D341Med (cell line): ENCODE data around the gene C20orf204.
A peak's percentile ranks its signal among the peaks of the same experiment; 100 is the strongest.

Experiments used
- DNase-seq: peaks from one replicate; pipeline ENCODE4 v3.0.0; 2012; ENCODE audit warnings: low spot score

Gene C20orf204

DNA sequence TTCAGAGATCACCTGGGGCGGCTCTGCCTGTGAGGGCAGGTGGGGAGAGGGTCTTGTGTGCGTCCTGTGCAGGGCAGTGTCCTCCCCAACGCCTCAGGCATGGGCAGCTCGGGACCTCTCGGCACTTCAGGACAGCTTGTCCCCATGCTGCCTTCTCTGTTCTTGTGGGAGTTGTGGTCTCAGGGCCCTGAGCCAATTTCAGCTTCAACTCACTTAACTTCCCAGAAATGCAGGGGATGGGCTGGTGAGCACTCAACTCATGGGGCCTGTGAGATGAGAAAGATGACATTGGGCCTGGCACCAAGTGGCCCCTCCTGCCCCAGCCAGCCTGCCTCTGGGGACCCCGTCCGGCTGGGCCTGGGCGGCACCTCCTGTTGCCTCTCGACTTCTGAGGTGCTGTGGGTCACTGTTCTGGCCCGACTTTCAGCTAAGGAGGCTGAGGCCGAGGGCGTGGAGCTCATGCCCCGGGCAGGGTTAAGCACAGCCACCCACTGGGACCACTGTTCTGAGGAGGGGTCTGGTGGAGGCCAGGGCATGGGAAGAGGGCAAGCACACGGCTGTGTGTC, 36.6 kb downstream of the C20orf204 start:
- no peak for DNase-seq

GRCh38 chr20:64073476-64074183, 37.6 kb downstream of the C20orf204 start:
- no peak for DNase-seq

DNA sequence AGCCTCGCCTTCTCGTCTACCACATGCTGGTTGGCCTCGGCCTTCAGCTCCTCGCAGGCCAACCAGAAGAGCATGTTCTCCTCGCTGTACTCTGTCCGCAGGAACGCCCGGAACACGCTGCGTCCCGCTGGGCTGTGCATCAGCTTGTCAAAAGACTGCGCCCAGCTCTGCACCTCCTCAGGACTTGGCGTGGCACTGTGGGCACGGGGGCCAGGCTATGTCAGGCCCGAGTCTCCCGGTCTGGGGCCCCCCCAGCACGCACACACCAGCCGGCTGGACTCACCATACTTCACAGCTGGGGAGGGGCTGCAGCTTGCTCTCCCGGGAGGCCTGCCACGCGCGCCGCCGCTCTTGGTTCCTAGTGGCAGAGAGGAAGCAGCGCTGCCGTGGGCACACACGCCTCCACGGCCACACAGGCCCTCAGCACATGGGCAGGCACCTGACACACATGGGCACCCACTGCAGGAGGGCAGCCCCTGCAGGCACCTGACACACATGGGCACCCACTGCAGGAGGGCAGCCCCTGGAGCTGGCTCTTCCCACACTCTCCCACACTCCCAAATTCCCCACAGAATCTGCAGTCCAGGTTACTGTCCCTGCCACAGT, 38.3 kb downstream of the C20orf204 start:
- DNase-seq = no peak

- no peak for DNase-seq
These were observed 39.0 kb downstream of the C20orf204 start for GRCh38 chr20:64074963-64075362.

DNA sequence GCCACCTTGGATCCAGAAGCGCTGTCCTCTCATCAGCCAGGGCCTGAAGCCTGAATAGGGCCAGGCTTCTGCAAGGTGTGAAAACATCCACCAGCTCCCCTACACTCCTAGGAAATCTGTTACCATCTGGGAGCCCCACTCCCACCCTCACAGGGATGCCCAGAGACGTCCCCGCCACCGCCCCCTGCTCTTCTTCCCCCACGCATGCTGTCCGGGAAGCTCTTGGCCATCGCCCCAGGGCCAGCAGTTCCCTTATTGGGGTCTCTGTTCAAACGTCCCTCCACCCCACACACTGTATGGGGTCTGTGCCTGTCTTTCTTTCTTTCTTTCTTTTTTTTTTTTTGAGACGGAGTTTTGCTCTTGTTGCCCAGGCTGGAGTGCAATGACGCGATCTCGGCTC, 39.6 kb downstream of the C20orf204 start:
- DNase-seq = no peak

DNA sequence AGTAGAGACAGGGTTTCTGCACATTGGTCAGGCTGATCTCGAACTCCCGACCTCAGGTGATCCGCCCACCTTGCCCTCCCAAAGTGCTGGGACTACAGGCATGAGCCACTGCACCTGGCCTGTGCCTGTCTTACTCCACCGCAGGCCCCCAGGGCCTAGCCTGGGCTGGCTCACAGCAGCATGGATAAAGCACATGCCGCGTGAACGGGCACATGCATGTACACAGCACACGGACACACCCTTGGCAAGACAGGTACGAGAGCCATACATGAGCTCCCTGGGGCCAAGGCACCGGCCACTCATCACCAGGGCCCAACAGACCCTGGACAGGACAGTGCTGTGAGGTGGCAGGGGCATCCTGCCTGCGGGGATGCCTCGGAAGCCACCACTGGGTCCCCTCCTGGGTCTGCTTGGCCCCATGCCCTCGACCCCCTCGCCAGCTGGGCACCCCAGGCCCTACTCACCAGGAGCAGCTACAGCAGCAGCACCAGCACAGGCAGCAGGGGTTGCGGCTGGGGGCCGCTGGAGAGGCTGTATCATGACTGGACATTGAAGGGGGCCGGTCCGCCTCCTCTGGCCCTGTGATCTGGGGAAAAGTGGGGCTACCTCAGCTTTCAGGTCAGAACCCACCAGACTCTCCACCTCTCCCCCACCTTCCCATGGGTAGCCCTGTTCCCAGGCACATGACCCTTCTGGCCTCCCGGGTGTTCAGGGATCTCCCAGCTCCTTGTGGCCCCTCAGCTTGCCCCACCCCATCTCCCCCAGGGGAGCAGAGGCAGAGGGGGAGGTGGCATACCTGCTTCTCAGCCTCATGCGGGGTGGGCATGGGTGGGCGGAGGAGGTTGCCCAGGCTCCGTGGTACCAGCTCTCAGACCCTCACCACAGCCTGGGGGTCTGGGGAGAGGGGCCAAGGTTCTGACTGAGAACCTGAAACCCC, 40.3 kb downstream of the C20orf204 start:
- no peak for DNase-seq

- no peak for DNase-seq
These were observed 41.1 kb downstream of the C20orf204 start for GRCh38 chr20:64077094-64077493.

DNA sequence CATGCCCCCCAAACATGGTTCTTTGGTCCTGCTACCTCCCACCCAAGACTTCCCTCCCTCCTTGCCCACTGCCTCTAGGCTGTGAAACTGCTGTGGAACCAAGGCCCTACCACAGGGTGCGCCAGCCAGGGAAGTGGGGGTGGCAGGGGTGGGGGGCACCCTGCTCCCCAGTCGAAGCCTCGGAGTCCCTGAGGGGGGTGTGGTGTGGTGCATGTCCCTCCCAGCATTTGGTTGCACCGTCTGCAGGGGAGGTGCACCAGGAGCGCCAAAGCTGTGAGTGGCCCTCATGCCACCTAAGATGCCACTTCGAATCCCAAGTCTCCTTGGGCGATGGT, 41.5 kb downstream of the C20orf204 start:
- DNase-seq = no peak

DNA sequence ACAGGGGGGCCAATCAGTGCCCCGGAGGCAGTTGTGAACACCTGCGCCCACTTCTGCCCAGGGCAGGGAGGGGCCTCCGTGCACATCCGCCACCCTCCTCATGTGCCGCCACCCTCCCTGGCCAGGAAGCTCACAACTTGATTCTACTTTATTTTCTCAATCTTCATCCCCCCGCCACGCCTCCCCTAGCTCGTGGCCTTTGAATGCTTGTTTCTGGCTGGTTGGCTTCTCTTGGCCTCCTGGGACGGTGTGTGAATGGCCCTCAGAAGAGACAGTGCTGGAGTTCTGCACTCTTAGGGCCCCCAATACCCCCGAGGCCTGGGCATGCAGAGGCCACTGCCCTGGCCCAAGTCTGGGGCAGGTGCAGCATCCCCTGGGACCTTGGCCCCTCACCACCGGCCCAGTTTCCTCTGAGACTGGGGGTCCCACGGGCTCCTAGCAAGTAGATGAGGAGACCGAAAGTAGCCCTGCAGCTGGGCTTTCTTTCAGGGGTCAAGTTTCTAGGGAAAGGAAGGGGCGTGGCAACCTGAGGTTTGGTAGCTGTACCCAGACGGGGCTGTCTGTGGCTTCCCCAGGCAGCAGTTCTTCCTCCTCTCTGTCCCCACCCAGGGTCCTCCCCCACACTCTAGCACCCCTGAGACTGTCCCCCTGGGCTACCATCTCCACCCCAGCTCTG, 42.0 kb downstream of the C20orf204 start:
- DNase-seq = no peak

DNA sequence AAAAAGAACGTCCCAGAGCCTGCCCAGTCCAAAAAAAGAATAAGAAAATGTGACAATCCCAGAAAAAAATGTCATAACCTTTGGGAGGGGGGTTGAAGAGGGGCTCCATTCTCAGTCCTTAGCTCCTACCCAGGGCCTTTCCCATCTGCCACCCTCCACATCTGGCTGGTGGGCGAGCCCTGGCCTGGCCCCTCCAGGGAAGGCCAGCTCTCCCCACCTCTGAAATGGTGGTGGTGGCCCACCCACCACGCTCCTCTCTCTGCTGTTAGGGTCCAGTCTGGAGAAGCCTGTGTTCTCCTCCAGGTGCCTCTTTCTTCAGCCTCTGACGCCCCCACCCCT, 42.9 kb downstream of the C20orf204 start:
- DNase-seq = no peak

GRCh38 chr20:64079273-64080012, 43.5 kb downstream of the C20orf204 start, which contains the start of gene RGS19:
Gene RGS19, minus strand, starts transcription at chr20:64079518. Its CDS starts 2,632 bp downstream, at chr20:64076886.
- DNase-seq = peak; percentile 91

- no peak for DNase-seq
These were observed 44.2 kb downstream of the C20orf204 start, which contains the start of gene OPRL1 for GRCh38 chr20:64080013-64080812. Gene OPRL1, plus strand, starts transcription at chr20:64080082. Its CDS starts 12,639 bp downstream, at chr20:64092721.

GRCh38 chr20:64080813-64081623, 45.0 kb downstream of the C20orf204 start:
- DNase-seq = no peak

- no peak for DNase-seq
These were observed 45.6 kb downstream of the C20orf204 start for GRCh38 chr20:64081624-64081964.

DNA sequence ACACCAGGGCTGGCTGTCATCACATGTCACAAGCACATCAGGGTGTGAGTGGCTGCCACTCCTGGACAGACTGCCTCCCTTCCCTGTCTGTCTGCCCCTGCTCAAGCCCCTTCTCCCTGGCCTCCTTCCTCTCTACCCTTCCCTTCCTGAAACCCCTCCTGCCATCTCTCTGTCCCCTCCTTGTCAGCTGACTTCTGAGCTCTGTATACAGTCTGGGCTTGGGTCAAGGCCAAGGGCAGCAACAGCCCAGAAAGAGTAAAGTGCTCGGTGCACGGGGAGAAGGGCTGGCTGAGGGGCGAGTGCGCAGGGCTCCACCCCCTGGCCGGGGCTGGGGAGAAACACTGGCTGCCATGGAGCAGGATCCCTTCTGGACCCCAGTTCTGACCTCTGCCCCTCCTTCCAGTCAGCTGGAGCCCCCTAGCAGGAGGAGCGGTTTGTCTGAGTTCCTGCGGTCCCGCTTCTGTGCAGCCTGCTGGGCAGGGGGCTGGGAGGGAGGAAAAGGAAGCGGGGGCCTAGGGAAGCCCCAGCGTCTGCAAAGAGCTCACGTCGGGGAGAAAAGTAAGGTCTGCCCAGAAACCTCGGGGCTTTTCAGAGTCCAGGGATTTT, 46.2 kb downstream of the C20orf204 start:
- no peak for DNase-seq

- DNase-seq = no peak
These were observed 46.9 kb downstream of the C20orf204 start for GRCh38 chr20:64082820-64083377.

GRCh38 chr20:64083378-64083803, 47.4 kb downstream of the C20orf204 start:
- peak; percentile 95 for DNase-seq

DNA sequence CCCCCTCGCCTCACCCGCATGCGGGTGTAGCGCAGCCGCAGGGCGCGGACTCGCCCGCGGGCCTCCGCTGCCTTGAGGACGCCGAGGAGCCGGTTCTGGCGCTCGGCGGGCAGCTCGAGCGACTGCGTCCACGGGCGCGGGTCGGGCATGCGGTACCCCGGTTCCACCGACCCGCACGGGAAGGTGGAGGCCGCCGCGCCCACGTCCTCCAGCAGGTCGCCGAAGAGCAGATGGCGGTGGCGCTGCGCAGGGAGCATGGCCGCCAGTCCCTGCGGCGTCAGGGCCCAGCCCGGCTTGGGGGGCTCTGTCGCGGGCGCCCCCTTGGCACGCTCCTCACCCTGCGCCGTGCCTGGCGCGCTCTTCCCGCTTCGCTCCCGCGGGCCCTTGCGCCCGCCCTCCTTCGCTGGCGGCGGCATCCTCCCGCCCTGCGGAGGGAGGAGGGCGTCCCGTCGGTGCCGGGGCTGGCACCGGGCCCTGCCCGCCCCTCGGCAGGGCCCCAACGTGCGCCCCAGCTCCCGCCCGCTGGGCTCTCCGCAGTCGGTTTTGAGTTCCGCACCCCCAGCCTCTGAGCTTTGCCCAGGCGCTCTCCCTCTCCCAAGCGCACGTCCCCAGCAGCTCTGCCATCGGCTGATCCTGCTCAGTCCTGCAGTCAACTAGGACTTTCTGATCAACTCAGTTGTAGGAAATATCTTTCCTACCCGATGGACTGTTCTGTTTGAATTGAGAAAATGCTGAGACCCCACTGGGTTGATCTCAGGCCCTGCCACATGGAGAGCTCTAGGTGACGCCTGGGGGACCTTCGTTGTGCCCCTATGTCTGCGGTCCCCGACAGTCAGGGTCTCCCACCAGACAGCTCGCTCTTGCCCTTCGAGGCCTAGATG, 48.1 kb downstream of the C20orf204 start, which contains the start of gene LKAAEAR1:
LKAAEAR1 (minus strand) TSS at position 595 of the 881 bp plus-strand sequence; CDS start at position 416, 179 bp downstream.
- peak; percentile 76 for DNase-seq
